Liver (tissue), 3 donors: ENCODE results near the gene UBXN4.

ENCODE experiments used
- CTCF ChIP-seq: fragments of 150-350 bp; IDR thresholded peaks from 2 replicates; pipeline ENCODE4 v1.5.1; 2017; ENCODE audit warnings: improper control_type of control experiment, low read depth, low read length; ENCODE audit not compliant: missing input control
- EGR1 ChIP-seq, 2 donors: IDR thresholded peaks; 2 replicates each; pipeline ENCODE4 v1.6.1; 2016 to 2018; ENCODE audit warnings: antibody characterized with exemption in 2 of 2, low read depth in 2 of 2
- HNF4A ChIP-seq, 2 donors: conservative IDR thresholded peaks; 2 replicates each; pipeline ENCODE4 v1.6.1; 2016; ENCODE audit warnings: antibody characterized with exemption in 2 of 2, mild to moderate bottlenecking in 2 of 2
- JUND ChIP-seq, 2 donors: IDR thresholded peaks; 2 replicates each; pipeline ENCODE4 v1.6.1; 2016; ENCODE audit warnings: antibody characterized with exemption in 2 of 2
- TAF1 ChIP-seq: conservative IDR thresholded peaks from 2 replicates; pipeline ENCODE4 v1.6.1; 2016; ENCODE audit warnings: antibody characterized with exemption, mild to moderate bottlenecking
- YY1 ChIP-seq: IDR thresholded peaks from 2 replicates; pipeline ENCODE4 v1.6.1; 2016; ENCODE audit warnings: antibody characterized with exemption, mild to moderate bottlenecking
- TF ChIP-seq, protein P1 (sequence below): IDR thresholded peaks from 2 replicates; pipeline ENCODE4 v1.6.1; 2016; ENCODE audit warnings: antibody characterized with exemption
- donor health status: healthy.
- donor health status: healthy.

DNA sequence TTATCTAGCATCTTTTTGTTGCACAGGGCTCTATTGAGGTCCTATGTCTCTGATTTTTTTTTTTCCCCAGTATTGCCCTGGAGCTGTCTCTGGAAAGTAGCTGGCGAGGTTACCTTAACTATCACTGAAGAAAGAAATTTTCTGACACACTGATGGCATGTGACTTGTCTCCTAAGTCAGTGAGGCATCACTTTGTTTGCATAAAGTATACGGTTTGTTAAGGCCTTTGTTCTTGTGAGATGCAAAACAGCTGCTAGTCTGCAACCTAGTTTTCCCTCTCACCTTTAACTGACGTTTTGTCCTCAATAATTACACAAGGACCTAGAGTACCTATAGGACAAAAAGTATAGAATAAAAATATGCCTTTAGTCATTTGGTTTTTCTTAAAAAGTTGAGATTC is 41.8 kb downstream of the UBXN4 start:
- TF ChIP-seq CTCF (no peak), JUND (IDR thresholded peaks at IDR 0.05) (no peak), YY1 (no peak), HNF4A (conservative IDR thresholded peaks at IDR 0.05) (no peak), EGR1 (IDR thresholded peaks at IDR 0.05; ENCODE audit: low read depth in 2 of 2) (no peak), TAF1 (no peak)
- TF ChIP-seq, protein P1, sequence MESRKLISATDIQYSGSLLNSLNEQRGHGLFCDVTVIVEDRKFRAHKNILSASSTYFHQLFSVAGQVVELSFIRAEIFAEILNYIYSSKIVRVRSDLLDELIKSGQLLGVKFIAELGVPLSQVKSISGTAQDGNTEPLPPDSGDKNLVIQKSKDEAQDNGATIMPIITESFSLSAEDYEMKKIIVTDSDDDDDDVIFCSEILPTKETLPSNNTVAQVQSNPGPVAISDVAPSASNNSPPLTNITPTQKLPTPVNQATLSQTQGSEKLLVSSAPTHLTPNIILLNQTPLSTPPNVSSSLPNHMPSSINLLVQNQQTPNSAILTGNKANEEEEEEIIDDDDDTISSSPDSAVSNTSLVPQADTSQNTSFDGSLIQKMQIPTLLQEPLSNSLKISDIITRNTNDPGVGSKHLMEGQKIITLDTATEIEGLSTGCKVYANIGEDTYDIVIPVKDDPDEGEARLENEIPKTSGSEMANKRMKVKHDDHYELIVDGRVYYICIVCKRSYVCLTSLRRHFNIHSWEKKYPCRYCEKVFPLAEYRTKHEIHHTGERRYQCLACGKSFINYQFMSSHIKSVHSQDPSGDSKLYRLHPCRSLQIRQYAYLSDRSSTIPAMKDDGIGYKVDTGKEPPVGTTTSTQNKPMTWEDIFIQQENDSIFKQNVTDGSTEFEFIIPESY, result no peak
